ENCODE results near the gene UVRAG. TPM values are rescaled to one million over a fixed set of nuclear protein-coding genes. Genes with fewer than 3 reads are reported as not detected.

The UVRAG gene
- total RNA-seq, 1 experiment from 2014 or later = 31.3 TPM

- Mint-ChIP-seq H3K27me3 (ENCODE audit: insufficient read depth, unreplicated experiment) (no peaks in the 10 kb centered on the region), H3K4me3 (ENCODE audit: unreplicated experiment) (no peak overlapping the region), H3K9me3 (ENCODE audit: unreplicated experiment) (no peaks in the 10 kb centered on the region), H3K4me1 (ENCODE audit: low read depth, unreplicated experiment) (no peaks in the 10 kb centered on the region), H3K36me3 (ENCODE audit: insufficient read depth, unreplicated experiment) (peaks cover 10% of the 10 kb centered on the region), H3K27ac (ENCODE audit: unreplicated experiment) (no peak overlapping the region)
- no TSS peak for BruUV-seq (replicated peaks)
- H3K27me3 ChIP-seq (replicated peaks; ENCODE audit: control insufficient read depth, insufficient read depth, low read length) = no peaks in the 10 kb centered on the region
- intact Hi-C loops (cut with micrococcal nuclease; ENCODE audit: unreplicated experiment) = no loop called here
- H3K4me1 ChIP-seq = peaks cover 10% of the 10 kb centered on the region
- no peak for DNase-seq
- TF ChIP-seq CTCF (IDR thresholded peaks at IDR 0.05; ENCODE audit: insufficient read depth in 1 of 2, low read depth in 1 of 2, low read length in 1 of 2, severe bottlenecking in 1 of 2, unreplicated experiment in 1 of 2) = no peak
- ChIA-PET POLR2A (no interaction called here), CTCF (no interaction called here)
- no peaks in the 10 kb centered on the region for H3K9me3 ChIP-seq
- H3K4me3 ChIP-seq (ENCODE audit: low read depth, low read length) = no peak overlapping the region
- H3K36me3 ChIP-seq (ENCODE audit: control insufficient read depth, insufficient read depth, low read length) = no peaks in the 10 kb centered on the region
Measured at GRCh38 chr11:76164861-76165751, 350.1 kb downstream of the UVRAG start.

DNA sequence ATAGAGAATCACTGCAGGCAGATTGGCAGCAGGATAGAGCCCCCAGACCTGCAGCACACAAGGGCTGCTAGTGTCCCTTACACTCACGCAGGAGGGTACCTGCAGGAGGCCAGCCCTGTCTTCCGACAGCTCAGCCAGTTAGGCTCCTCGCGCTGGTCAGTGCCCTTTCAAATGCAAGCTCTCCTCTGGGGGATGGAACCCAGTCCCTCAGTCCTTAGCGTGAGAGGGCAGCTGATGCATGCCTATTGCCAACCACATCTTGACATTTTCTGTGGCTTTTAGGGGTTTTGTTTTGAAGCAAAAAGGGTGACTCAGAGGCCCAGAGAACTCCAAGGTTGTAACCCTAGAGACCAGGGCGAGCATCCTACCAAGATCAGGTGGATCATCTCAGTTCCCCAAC lies 351.3 kb downstream of the UVRAG start:
- ChIA-PET CTCF (interaction anchor here (0.6 kb wide), 1 partner anchor 11 kb away, joined by 3 read pairs; no protein-coding TSS in a partner anchor), POLR2A (no interaction called here)
- no TSS peak for BruUV-seq (replicated peaks)
- H3K4me3 Mint-ChIP-seq (ENCODE audit: unreplicated experiment) = no peak overlapping the region
- no peak overlapping the region for H3K27ac Mint-ChIP-seq (ENCODE audit: unreplicated experiment)
- no peaks in the 10 kb centered on the region for H3K4me1 Mint-ChIP-seq (ENCODE audit: low read depth, unreplicated experiment)
- no peaks in the 10 kb centered on the region for H3K9me3 ChIP-seq
- no peaks in the 10 kb centered on the region for H3K27me3 Mint-ChIP-seq (ENCODE audit: insufficient read depth, unreplicated experiment)
- H3K4me3 ChIP-seq (ENCODE audit: low read depth, low read length) = no peak overlapping the region
- intact Hi-C loops (cut with micrococcal nuclease; ENCODE audit: unreplicated experiment) = no loop called here
- H3K36me3 ChIP-seq (ENCODE audit: control insufficient read depth, insufficient read depth, low read length) = no peaks in the 10 kb centered on the region
- H3K4me1 ChIP-seq = peaks cover 10% of the 10 kb centered on the region
- H3K9me3 Mint-ChIP-seq (ENCODE audit: unreplicated experiment) = no peaks in the 10 kb centered on the region
- DNase-seq = no peak
- peaks cover 10% of the 10 kb centered on the region for H3K36me3 Mint-ChIP-seq (ENCODE audit: insufficient read depth, unreplicated experiment)
- no peaks in the 10 kb centered on the region for H3K27me3 ChIP-seq (replicated peaks; ENCODE audit: control insufficient read depth, insufficient read depth, low read length)
- no peak for TF ChIP-seq CTCF (IDR thresholded peaks at IDR 0.05; ENCODE audit: insufficient read depth in 1 of 2, low read depth in 1 of 2, low read length in 1 of 2, severe bottlenecking in 1 of 2, unreplicated experiment in 1 of 2)

GRCh38 chr11:76167590-76167989 lies 352.6 kb downstream of the UVRAG start:
- H3K4me3 ChIP-seq (ENCODE audit: low read depth, low read length) = no peak overlapping the region
- ChIA-PET CTCF (interaction anchor here (1.0 kb wide), 1 partner anchor 41 kb away, joined by 3 read pairs; no protein-coding TSS in a partner anchor), POLR2A (no interaction called here)
- intact Hi-C loops (cut with micrococcal nuclease; ENCODE audit: unreplicated experiment) = no loop called here
- no TSS peak for BruUV-seq (replicated peaks)
- no peak overlapping the region for H3K27ac Mint-ChIP-seq (ENCODE audit: unreplicated experiment)
- H3K27me3 Mint-ChIP-seq (ENCODE audit: insufficient read depth, unreplicated experiment) = no peaks in the 10 kb centered on the region
- no peak for DNase-seq
- H3K36me3 ChIP-seq (ENCODE audit: control insufficient read depth, insufficient read depth, low read length) = no peaks in the 10 kb centered on the region
- TF ChIP-seq CTCF (IDR thresholded peaks at IDR 0.05; ENCODE audit: insufficient read depth in 1 of 2, low read depth in 1 of 2, low read length in 1 of 2, severe bottlenecking in 1 of 2, unreplicated experiment in 1 of 2) = no peak
- H3K36me3 Mint-ChIP-seq (ENCODE audit: insufficient read depth, unreplicated experiment) = peaks cover 10% of the 10 kb centered on the region
- no peak overlapping the region for H3K4me3 Mint-ChIP-seq (ENCODE audit: unreplicated experiment)
- no peaks in the 10 kb centered on the region for H3K9me3 Mint-ChIP-seq (ENCODE audit: unreplicated experiment)
- peaks cover under 1% of the 10 kb centered on the region; the same call in 1 of the 2 replicates for H3K4me1 ChIP-seq
- no peaks in the 10 kb centered on the region for H3K9me3 ChIP-seq
- no peaks in the 10 kb centered on the region for H3K27me3 ChIP-seq (replicated peaks; ENCODE audit: control insufficient read depth, insufficient read depth, low read length)
- H3K4me1 Mint-ChIP-seq (ENCODE audit: low read depth, unreplicated experiment) = no peaks in the 10 kb centered on the region

All from Caco-2 (cell line).